H1 (cell line): Measurements from ENCODE around the gene PASK. TPM values are rescaled to one million over a fixed set of nuclear protein-coding genes. Genes with fewer than 3 reads are reported as not detected.

ENCODE experiments used
- ATF2 ChIP-seq: IDR thresholded peaks from 2 replicates; pipeline ENCODE4 v1.6.1; 2012; ENCODE audit warnings: low read length, inconsistent platforms
- CHD7 ChIP-seq: fragments of 300-600 bp; sonication (generic); IDR thresholded peaks from 2 replicates; pipeline ENCODE4 v1.7.1; 2012; ENCODE audit warnings: low read length, moderate library complexity, mild to moderate bottlenecking, inconsistent platforms; ENCODE audit not compliant: insufficient replicate concordance
- E2F6 ChIP-seq: IDR thresholded peaks from 2 replicates; pipeline ENCODE4 v1.6.1; 2012; ENCODE audit warnings: inconsistent platforms
- GTF2F1 ChIP-seq: IDR thresholded peaks from 2 replicates; pipeline ENCODE4 v1.6.1; 2012; ENCODE audit warnings: low read depth, low read length, improper control_type of control experiment, borderline replicate concordance
- HDAC2 ChIP-seq, 2 experiments: fragments of 300-600 bp in 1 of 2; sonication (generic) in 1 of 2; IDR thresholded peaks; 2 replicates each; pipeline ENCODE4 v1.6.1; 2011 to 2012; ENCODE audit warnings: low read depth in 2 of 2, low read length in 2 of 2, mild to moderate bottlenecking in 2 of 2, moderate library complexity in 2 of 2, borderline replicate concordance in 1 of 2, inconsistent platforms in 1 of 2
- SIN3A ChIP-seq, 2 experiments: IDR thresholded peaks in 1 of 2; conservative IDR thresholded peaks in 1 of 2; 2 replicates each; pipeline ENCODE4 v1.6.1; 2011 to 2012; ENCODE audit warnings: low read length in 2 of 2, improper control_type of control experiment in 1 of 2, low read depth in 1 of 2, mild to moderate bottlenecking in 1 of 2
- polyA plus RNA-seq, 7 experiments: library from polyadenylated mRNA; depleted of rRNA in 3 of 7; stranded (reverse) in 5 of 7; unstranded in 2 of 7; fragments of >200 nt in 5 of 7; fragments of 200-250 nt in 2 of 7; gene quantifications; 1 replicate in 5 of 7; 2 replicates in 1 of 7; 4 replicates in 1 of 7; pipeline versions ENCODE4 v1.2.1 to v1.2.3, GENCODE V29; 2011 to 2013; ENCODE audit warnings: missing spikeins in 2 of 7, mixed read lengths in 2 of 7
- total RNA-seq: library from RNA; stranded (reverse); fragmentation: NEBNext Ultra II Directional; extraction: Animal tissue kit (Norgen Biotek cat#: 25700); gene quantifications from 2 replicates; pipeline ENCODE4 v1.2.1, GENCODE V29; 2021

PASK gene
- total and polyA plus RNA-seq, 2 of the 8 experiments (the other 6 are each of a cell fraction or from before 2014, with no cell fraction given), result 20.5 to 66.1 TPM

GRCh38 chr2:241126771-241127202 lies 22.5 kb downstream of the PASK start (continued):
- no peak for TF ChIP-seq CHD7
- TF ChIP-seq ATF2, result no peak
- no peak for TF ChIP-seq GTF2F1
- no peak for TF ChIP-seq HDAC2 (IDR thresholded peaks at IDR 0.05; ENCODE audit: borderline replicate concordance in 1 of 2, low read depth in 2 of 2, low read length in 2 of 2)
- no peak for TF ChIP-seq E2F6
- TF ChIP-seq SIN3A (conservative IDR thresholded peaks at IDR 0.05 in 1 of 2, IDR thresholded peaks at IDR 0.05 in 1 of 2; ENCODE audit: low read depth in 1 of 2, low read length in 2 of 2), result no peak
